ENCODE results near the gene OR2K2.
"Not testable (repeated sequence)": the region's sequence is repeated elsewhere in the genome, so short reads cannot be mapped to it uniquely, and the experiment has no call there.

Gene OR2K2

GRCh38 chr9:111349766-111350165, 19.7 kb upstream of the OR2K2 start:
- Histone ChIP-seq H3K27me3 (peaks cover 0 to 4% of the 10 kb centered on the region in 2 donors), H3K27ac (no peak overlapping the region), H3K4me1 (no peaks in the 10 kb centered on the region), H3K4me3 (no peak overlapping the region), H3K9me3 (peaks cover 0 to 2% (median 0%) of the 10 kb centered on the region in 3 donors), H3K36me3 (no peaks in the 10 kb centered on the region)
- no peak for TF ChIP-seq CTCF (IDR thresholded peaks at IDR 0.05)
- intact Hi-C loops (cut with DNase I; ENCODE audit: low total_unique reads), result no loop called here
- DNase-seq, result no peak

GRCh38 chr9:111348821-111349271, 18.8 kb upstream of the OR2K2 start:
- no peak for TF ChIP-seq CTCF (IDR thresholded peaks at IDR 0.05)
- DNase-seq, result no peak
- no peak overlapping the region for H3K27ac ChIP-seq
- H3K4me1 ChIP-seq, result no peaks in the 10 kb centered on the region
- intact Hi-C loops (cut with DNase I; ENCODE audit: low total_unique reads), result no loop called here
- H3K9me3 ChIP-seq, result peaks cover 0 to 1% (median 0%) of the 10 kb centered on the region in 3 donors
- peaks cover 0 to 4% of the 10 kb centered on the region in 2 donors for H3K27me3 ChIP-seq
- no peak overlapping the region for H3K4me3 ChIP-seq
- no peaks in the 10 kb centered on the region for H3K36me3 ChIP-seq

GRCh38 chr9:111334318-111334863, 4.4 kb upstream of the OR2K2 start:
- H3K4me3 ChIP-seq; H3K4me1 ChIP-seq; DNase-seq; H3K36me3 ChIP-seq; H3K27me3 ChIP-seq; H3K27ac ChIP-seq; intact Hi-C loops (cut with DNase I; ENCODE audit: low total_unique reads); H3K9me3 ChIP-seq: not testable (repeated sequence)

- no peak overlapping the region for H3K27ac ChIP-seq
- DNase-seq, result no peak
- H3K4me3 ChIP-seq, result no peak overlapping the region
- H3K27me3 ChIP-seq, result no peaks in the 10 kb centered on the region
- no peaks in the 10 kb centered on the region for H3K36me3 ChIP-seq
- H3K4me1 ChIP-seq, result no peaks in the 10 kb centered on the region
- no peak for TF ChIP-seq CTCF (IDR thresholded peaks at IDR 0.05)
- no peaks in the 10 kb centered on the region for H3K9me3 ChIP-seq
- intact Hi-C loops (cut with DNase I; ENCODE audit: low total_unique reads), result no loop called here
These were observed 9.4 kb downstream of the OR2K2 start for GRCh38 chr9:111320631-111321030.

GRCh38 chr9:111316796-111317195, 13.2 kb downstream of the OR2K2 start:
- DNase-seq, result no peak
- no peaks in the 10 kb centered on the region for H3K9me3 ChIP-seq
- no peak overlapping the region for H3K27ac ChIP-seq
- H3K27me3 ChIP-seq, result no peaks in the 10 kb centered on the region
- no peak overlapping the region for H3K4me3 ChIP-seq
- no peaks in the 10 kb centered on the region for H3K4me1 ChIP-seq
- no peaks in the 10 kb centered on the region for H3K36me3 ChIP-seq
- TF ChIP-seq CTCF (IDR thresholded peaks at IDR 0.05), result no peak
- intact Hi-C loops (cut with DNase I; ENCODE audit: low total_unique reads), result no loop called here

- no peaks in the 10 kb centered on the region for H3K27me3 ChIP-seq
- no peaks in the 10 kb centered on the region for H3K9me3 ChIP-seq
- no peak for DNase-seq
- H3K36me3 ChIP-seq, result no peaks in the 10 kb centered on the region
- H3K4me3 ChIP-seq, result no peak overlapping the region
- H3K27ac ChIP-seq, result no peak overlapping the region
- no peaks in the 10 kb centered on the region for H3K4me1 ChIP-seq
- intact Hi-C loops (cut with DNase I; ENCODE audit: low total_unique reads), result loop anchor here (10.0 kb wide), 1 partner anchor 271 kb away; the partner anchor contains the start of gene LPAR1
- no peak for TF ChIP-seq CTCF (IDR thresholded peaks at IDR 0.05)
These were observed 24.1 kb downstream of the OR2K2 start for GRCh38 chr9:111305914-111306313.

GRCh38 chr9:111304000-111304399, 26.0 kb downstream of the OR2K2 start:
- not testable (repeated sequence) for H3K9me3 ChIP-seq, H3K4me3 ChIP-seq, H3K36me3 ChIP-seq, DNase-seq, H3K27ac ChIP-seq, H3K27me3 ChIP-seq, H3K4me1 ChIP-seq
- intact Hi-C loops (cut with DNase I; ENCODE audit: low total_unique reads), result loop anchor here (5.0 to 10.0 kb wide), 2 partner anchors 269 to 667 kb away; partner anchors contain the start of gene LPAR1

All from tibial artery (tissue), 4 donors.